NCI-H774 (cell line): ENCODE results near the gene GPC6.

Experiments
- DNase-seq: peaks from one replicate; lab custom pipeline; 2025; lab: John Stamatoyannopoulos, UW

Gene GPC6

GRCh38 chr13:93848247-93848646, 621.6 kb downstream of the GPC6 start:
- DNase-seq = no peak

GRCh38 chr13:93851236-93851635, 624.6 kb downstream of the GPC6 start:
- no peak for DNase-seq

GRCh38 chr13:93853912-93854311, 627.3 kb downstream of the GPC6 start:
- DNase-seq = no peak

- DNase-seq = no peak
These were observed 630.5 kb downstream of the GPC6 start for GRCh38 chr13:93857126-93857525.

- no peak for DNase-seq
These were observed 633.1 kb downstream of the GPC6 start for GRCh38 chr13:93859716-93860115.

- DNase-seq = no peak
These were observed 635.2 kb downstream of the GPC6 start for GRCh38 chr13:93861818-93862217.

- DNase-seq = no peak
These were observed 635.7 kb downstream of the GPC6 start for GRCh38 chr13:93862259-93862658.

GRCh38 chr13:93865235-93865634, 638.6 kb downstream of the GPC6 start:
- no peak for DNase-seq

- DNase-seq = no peak
These were observed 640.9 kb downstream of the GPC6 start for GRCh38 chr13:93867481-93867880.

- DNase-seq = no peak
These were observed 645.8 kb downstream of the GPC6 start for GRCh38 chr13:93872376-93872775.

- no peak for DNase-seq
These were observed 646.3 kb downstream of the GPC6 start for GRCh38 chr13:93872786-93873347.

GRCh38 chr13:93875547-93875946, 648.9 kb downstream of the GPC6 start:
- no peak for DNase-seq

- no peak for DNase-seq
These were observed 649.6 kb downstream of the GPC6 start for GRCh38 chr13:93876236-93876635.

- DNase-seq = no peak
These were observed 652.1 kb downstream of the GPC6 start for GRCh38 chr13:93878675-93879074.

- DNase-seq = no peak
These were observed 654.8 kb downstream of the GPC6 start for GRCh38 chr13:93881411-93881810.

- no peak for DNase-seq
These were observed 655.6 kb downstream of the GPC6 start for GRCh38 chr13:93882086-93882651.

GRCh38 chr13:93889430-93889951, 662.9 kb downstream of the GPC6 start:
- DNase-seq = no peak

- DNase-seq = no peak
These were observed 673.4 kb downstream of the GPC6 start for GRCh38 chr13:93899981-93900380.

- DNase-seq = no peak
These were observed 674.1 kb downstream of the GPC6 start for GRCh38 chr13:93900731-93901130.

GRCh38 chr13:93903909-93904308, 677.3 kb downstream of the GPC6 start:
- no peak for DNase-seq

GRCh38 chr13:93915269-93915809, 688.7 kb downstream of the GPC6 start:
- no peak for DNase-seq

GRCh38 chr13:93922063-93922855, 695.7 kb downstream of the GPC6 start:
- no peak for DNase-seq

- no peak for DNase-seq
These were observed 699.4 kb downstream of the GPC6 start for GRCh38 chr13:93925990-93926389.
